ENCODE measurements around the gene LZTFL1.

- TF ChIP-seq POLR2A (IDR thresholded peaks at IDR 0.05; ENCODE audit: low read depth, low read length), result no peak
- no peak for TF ChIP-seq POLR2AphosphoS5 (IDR thresholded peaks at IDR 0.05; ENCODE audit: low read depth, low read length)
- no peak for TF ChIP-seq TAF1 (IDR thresholded peaks at IDR 0.05; ENCODE audit: borderline replicate concordance, low read depth, low read length)
Measured at GRCh38 chr3:45852828-45853227, 10.9 kb upstream of the LZTFL1 start.

Measured in GM12892 (cell line).